ENCODE results near the gene SHKBP1. TPM values are rescaled to one million over a fixed set of nuclear protein-coding genes. Genes with fewer than 3 reads are reported as not detected.

SHKBP1 gene, protein sequence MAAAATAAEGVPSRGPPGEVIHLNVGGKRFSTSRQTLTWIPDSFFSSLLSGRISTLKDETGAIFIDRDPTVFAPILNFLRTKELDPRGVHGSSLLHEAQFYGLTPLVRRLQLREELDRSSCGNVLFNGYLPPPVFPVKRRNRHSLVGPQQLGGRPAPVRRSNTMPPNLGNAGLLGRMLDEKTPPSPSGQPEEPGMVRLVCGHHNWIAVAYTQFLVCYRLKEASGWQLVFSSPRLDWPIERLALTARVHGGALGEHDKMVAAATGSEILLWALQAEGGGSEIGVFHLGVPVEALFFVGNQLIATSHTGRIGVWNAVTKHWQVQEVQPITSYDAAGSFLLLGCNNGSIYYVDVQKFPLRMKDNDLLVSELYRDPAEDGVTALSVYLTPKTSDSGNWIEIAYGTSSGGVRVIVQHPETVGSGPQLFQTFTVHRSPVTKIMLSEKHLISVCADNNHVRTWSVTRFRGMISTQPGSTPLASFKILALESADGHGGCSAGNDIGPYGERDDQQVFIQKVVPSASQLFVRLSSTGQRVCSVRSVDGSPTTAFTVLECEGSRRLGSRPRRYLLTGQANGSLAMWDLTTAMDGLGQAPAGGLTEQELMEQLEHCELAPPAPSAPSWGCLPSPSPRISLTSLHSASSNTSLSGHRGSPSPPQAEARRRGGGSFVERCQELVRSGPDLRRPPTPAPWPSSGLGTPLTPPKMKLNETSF
- total RNA-seq: 22.2 and 25.6 TPM in 2 replicates

DNA sequence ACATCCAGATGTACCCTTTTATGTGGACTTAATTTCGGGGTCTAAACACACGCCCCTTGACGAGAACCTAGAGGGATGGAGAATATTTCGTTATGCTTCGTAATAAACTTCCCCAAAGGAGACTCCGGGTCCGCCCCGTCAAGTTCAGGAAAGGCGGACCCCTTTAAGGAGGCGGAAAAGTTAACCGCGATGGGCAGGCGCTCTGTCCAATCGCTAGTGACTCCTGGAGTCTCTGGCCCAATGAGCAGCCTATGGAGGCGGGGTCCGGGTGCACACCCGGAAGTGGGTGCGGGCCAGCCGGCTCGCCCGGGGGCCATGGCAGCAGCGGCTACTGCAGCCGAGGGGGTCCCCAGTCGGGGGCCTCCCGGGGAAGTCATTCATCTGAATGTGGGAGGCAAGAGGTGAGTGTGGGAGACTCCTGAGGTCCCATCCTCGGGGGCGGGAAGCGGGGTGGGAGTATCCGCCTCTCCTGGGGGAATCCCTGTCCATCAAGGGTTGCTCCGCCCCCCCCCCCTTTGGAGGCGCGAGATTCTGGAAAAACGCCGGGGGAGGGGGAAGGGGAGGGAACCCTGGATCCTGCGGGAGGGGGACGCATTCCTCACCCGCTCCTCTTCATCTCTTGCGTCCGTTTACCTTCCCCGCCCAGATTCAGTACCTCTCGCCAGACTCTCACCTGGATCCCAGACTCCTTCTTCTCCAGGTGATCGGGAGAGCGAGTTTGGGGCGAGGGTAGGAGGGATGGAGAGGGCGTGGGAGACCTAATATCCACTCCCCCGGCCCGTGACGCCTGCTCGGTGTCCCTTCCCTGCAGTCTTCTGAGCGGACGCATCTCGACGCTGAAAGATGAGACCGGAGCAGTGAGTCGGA is at the start of gene SHKBP1:
Gene SHKBP1 (plus strand): TSS at position 289 of the 867 bp plus-strand sequence. CDS start 27 bp downstream, at position 316.

DNA sequence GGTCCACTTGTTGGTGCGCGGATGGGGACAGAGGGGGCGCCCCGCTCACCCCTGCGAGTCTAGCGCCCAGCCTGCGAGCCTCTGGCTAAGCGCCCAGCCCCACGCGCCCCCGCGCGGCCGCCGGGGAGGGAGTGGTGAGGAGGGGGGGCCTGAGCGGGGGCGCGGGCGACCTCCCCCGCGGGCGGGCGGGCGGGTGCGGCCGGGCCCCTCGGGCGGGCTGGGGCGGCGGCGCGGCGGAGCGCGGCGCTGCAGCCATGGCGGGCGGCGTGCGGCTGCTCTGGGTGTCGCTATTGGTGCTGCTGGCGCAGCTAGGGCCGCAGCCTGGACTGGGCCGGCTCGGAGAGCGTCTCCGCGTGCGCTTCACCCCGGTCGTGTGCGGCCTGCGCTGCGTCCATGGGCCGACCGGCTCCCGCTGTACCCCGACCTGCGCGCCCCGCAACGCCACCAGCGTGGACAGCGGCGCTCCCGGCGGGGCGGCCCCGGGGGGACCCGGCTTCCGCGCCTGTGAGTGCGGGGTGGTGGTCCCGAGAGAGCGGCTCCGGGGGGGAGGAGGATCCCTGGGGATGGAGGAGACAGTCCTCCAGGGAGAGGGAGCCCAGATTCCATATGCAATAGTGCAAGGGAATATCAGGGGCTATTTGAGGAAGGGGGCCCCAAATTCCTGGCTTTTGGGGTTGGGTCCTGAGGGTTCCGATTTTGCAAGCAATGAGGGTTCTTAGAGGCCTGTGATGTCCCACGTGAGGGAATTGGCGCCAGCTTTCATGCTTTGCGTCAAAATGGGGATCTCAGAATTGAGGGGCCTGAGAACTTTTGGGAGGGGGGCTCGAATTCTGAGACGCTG is 24.7 kb downstream of the SHKBP1 start, which contains the start of gene LTBP4:
Gene LTBP4 (plus strand): TSS at position 236 of the 841 bp plus-strand sequence. CDS start 19 bp downstream, at position 255.

Other genes with a start within 250 kb of the SHKBP1 start
- 3.9 and 4.8 TPM in 2 replicates for gene C19orf47, start 228.5 kb upstream of the SHKBP1 start, total RNA-seq
- gene PLD3, start 228.2 kb upstream of the SHKBP1 start, total RNA-seq: 165 and 192 TPM in 2 replicates
- gene HIPK4, start 186.7 kb upstream of the SHKBP1 start, total RNA-seq: 0.16 and 0.17 TPM in 2 replicates
- gene PRX, start 163.5 kb upstream of the SHKBP1 start, total RNA-seq: 1.9 and 2.2 TPM in 2 replicates
- 19.5 and 27.6 TPM in 2 replicates for gene SERTAD1, start 150.9 kb upstream of the SHKBP1 start, total RNA-seq
- 21.0 and 22.7 TPM in 2 replicates for gene SERTAD3, start 132.5 kb upstream of the SHKBP1 start, total RNA-seq
- gene BLVRB, start 111.1 kb upstream of the SHKBP1 start, total RNA-seq: 192 and 291 TPM in 2 replicates
- gene SPTBN4, start 109.9 kb upstream of the SHKBP1 start, total RNA-seq: 11.4 and 11.7 TPM in 2 replicates
- gene LTBP4, start 24.5 kb downstream of the SHKBP1 start, total RNA-seq: 69.0 and 191 TPM in 2 replicates
- gene NUMBL, start 113.8 kb downstream of the SHKBP1 start, total RNA-seq: 24.6 and 70.8 TPM in 2 replicates
- gene COQ8B, start 140.0 kb downstream of the SHKBP1 start, total RNA-seq: 31.8 and 38.6 TPM in 2 replicates
- gene ITPKC, start 140.2 kb downstream of the SHKBP1 start, total RNA-seq: 12.6 and 20.4 TPM in 2 replicates
- 0.47 and 0.77 TPM in 2 replicates for gene ACTMAP, start 173.6 kb downstream of the SHKBP1 start, total RNA-seq
- 33.9 and 36.2 TPM in 2 replicates for gene SNRPA, start 174.3 kb downstream of the SHKBP1 start, total RNA-seq
- 0.26 and 0.47 TPM in 2 replicates for gene MIA, start 198.6 kb downstream of the SHKBP1 start, total RNA-seq
- gene RAB4B, start 201.4 kb downstream of the SHKBP1 start, total RNA-seq: 6.4 and 8.7 TPM in 2 replicates
- 103 and 135 TPM in 2 replicates for gene EGLN2, start 222.3 kb downstream of the SHKBP1 start, total RNA-seq

Data from bronchial smooth muscle cell (primary cell).